ENCODE measurements around the gene CCL22. TPM values are rescaled to one million over a fixed set of nuclear protein-coding genes. Genes with fewer than 3 reads are reported as not detected.

CCL22 gene
- total RNA-seq, 1 donor from 2014 or later, result not detected

Other genes starting within 250 kb of the CCL22 start
- gene PSME3IP1, start 172.7 kb upstream of the CCL22 start, total RNA-seq, result 45.5 and 47.2 TPM in 2 replicates
- 31.6 and 33.7 TPM in 2 replicates for gene RSPRY1, start 172.5 kb upstream of the CCL22 start, total RNA-seq
- gene ARL2BP, start 113.5 kb upstream of the CCL22 start, total RNA-seq, result 40.3 and 47.9 TPM in 2 replicates
- gene PLLP, start 74.1 kb upstream of the CCL22 start, total RNA-seq, result 5.2 and 6.3 TPM in 2 replicates
- 2.0 and 2.8 TPM in 2 replicates for gene CX3CL1, start 13.7 kb downstream of the CCL22 start, total RNA-seq
- not detected in 2 replicates for gene CCL17, start 46.0 kb downstream of the CCL22 start, total RNA-seq
- gene CIAPIN1, start 88.6 kb downstream of the CCL22 start, total RNA-seq, result 60.4 and 60.9 TPM in 2 replicates
- 32.7 and 55.8 TPM in 2 replicates for gene COQ9, start 88.7 kb downstream of the CCL22 start, total RNA-seq
- 95.9 and 96.0 TPM in 2 replicates for gene POLR2C, start 103.9 kb downstream of the CCL22 start, total RNA-seq
- 13.9 and 15.0 TPM in 2 replicates for gene DOK4, start 127.7 kb downstream of the CCL22 start, total RNA-seq
- 7.4 and 10.7 TPM in 2 replicates for gene CCDC102A, start 177.8 kb downstream of the CCL22 start, total RNA-seq
- not detected in 2 replicates for gene ADGRG5, start 183.9 kb downstream of the CCL22 start, total RNA-seq